Vagina (tissue), 2 donors: ENCODE measurements around the gene FGF14. TPM values are rescaled to one million over a fixed set of nuclear protein-coding genes. Genes with fewer than 3 reads are reported as not detected.

ENCODE experiments used
- DNase-seq, 2 donors: peaks; one replicate each; pipeline ENCODE4 v3.0.0-alpha.2; 2017; ENCODE audit errors: extremely low spot score in 2 of 2
- H3K27ac ChIP-seq: fragments of 200-600 bp; sonication (generic); one replicate; pipeline ENCODE4 v1.5.1; 2019
- H3K27me3 ChIP-seq: fragments of 200-600 bp; sonication (generic); one replicate; pipeline ENCODE4 v1.5.1; 2019
- H3K36me3 ChIP-seq, 2 donors: fragments of 200-600 bp; sonication (generic); one replicate each; pipeline ENCODE4 v1.5.1; 2017 to 2019
- H3K4me1 ChIP-seq: fragments of 200-600 bp; sonication (generic); one replicate; pipeline ENCODE4 v1.5.1; 2019
- H3K4me3 ChIP-seq, 2 donors: fragments of 200-600 bp; sonication (generic); 1 replicate in 1 of 2; 2 replicates in 1 of 2; pipeline ENCODE4 v1.5.1; 2016 to 2019
- H3K9me3 ChIP-seq: fragments of 200-600 bp; sonication (generic); one replicate; pipeline ENCODE4 v1.5.1; 2019
- CTCF ChIP-seq, 3 experiments: fragments of 450-650 bp in 2 of 3; fragments of 200-600 bp in 1 of 3; sonication (generic) in 1 of 3; IDR thresholded peaks; one replicate each; pipeline ENCODE4 v1.5.1; 2017 to 2019; ENCODE audit warnings: antibody characterized with exemption in 3 of 3, mild to moderate bottlenecking in 2 of 3, moderate library complexity in 2 of 3
- POLR2A ChIP-seq, 2 donors: fragments of 450-650 bp; IDR thresholded peaks; one replicate each; pipeline ENCODE4 v1.6.1; 2017; ENCODE audit warnings: antibody characterized with exemption in 2 of 2, mild to moderate bottlenecking in 2 of 2, moderate library complexity in 2 of 2
- POLR2AphosphoS5 ChIP-seq, 2 donors: sonication (generic); formaldehyde crosslinking; IDR thresholded peaks; one replicate each; pipeline ENCODE4 v1.9.0; 2017; ENCODE audit warnings: antibody characterized with exemption in 2 of 2, mild to moderate bottlenecking in 2 of 2, low read depth in 1 of 2; ENCODE audit not compliant: insufficient read depth in 1 of 2
- intact Hi-C: fragments of 100-400 bp; cut with DNase I; formaldehyde crosslinking; loops from one replicate; pipeline ENCODE4 v1.15.1; 2023
- total RNA-seq: library from RNA; depleted of rRNA; stranded (reverse); fragments of >200 nt; gene quantifications from one replicate; pipeline ENCODE4 v1.2.3, GENCODE V29; 2016

Gene FGF14
- total RNA-seq, 1 donor from 2014 or later: 3.4 TPM

DNA sequence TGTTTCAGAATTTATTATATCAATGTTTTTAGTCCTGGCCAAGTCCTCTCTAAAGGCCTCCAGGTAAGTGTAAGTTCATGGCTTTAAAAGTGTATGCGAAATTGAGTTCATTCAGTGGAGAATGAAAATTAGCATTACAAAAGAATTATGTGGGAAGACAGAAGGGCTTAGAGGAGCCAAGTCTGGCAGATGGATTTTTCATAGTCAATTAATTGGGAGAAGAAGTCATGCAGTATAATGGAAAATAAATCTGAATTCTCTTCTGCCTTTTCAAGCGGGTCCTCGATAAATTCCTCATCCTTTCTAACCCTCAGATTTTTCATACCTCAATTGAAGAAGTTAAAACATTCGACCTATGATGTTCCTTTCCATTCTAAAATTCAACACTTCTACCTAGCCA is 555.1 kb downstream of the FGF14 start:
- no peak for TF ChIP-seq POLR2A (IDR thresholded peaks at IDR 0.05)
- TF ChIP-seq CTCF (IDR thresholded peaks at IDR 0.05): no peak
- no peak for TF ChIP-seq POLR2AphosphoS5 (IDR thresholded peaks at IDR 0.05; ENCODE audit: insufficient read depth in 1 of 2, low read depth in 1 of 2)
- no peaks in the 10 kb centered on the region for H3K27me3 ChIP-seq
- intact Hi-C loops: no loop called here

DNA sequence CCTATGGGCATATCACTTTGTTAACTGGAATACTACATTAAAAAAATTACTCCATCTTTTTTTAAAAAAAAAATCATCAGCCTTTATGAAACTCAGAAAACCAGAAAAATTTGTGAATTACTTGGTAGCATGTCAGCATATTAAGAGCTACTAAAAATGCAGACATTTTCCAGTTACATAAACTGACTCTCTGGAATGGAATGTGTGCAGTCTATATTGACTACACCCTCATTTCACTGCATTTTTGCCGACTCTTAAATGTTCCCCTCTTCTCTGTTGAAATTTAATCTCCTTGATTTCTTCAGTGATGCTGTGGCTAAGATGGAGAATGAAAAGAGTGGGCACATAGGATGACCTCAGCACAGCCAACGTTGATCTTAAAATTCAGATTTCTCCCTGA is 555.6 kb downstream of the FGF14 start:
- H3K4me3 ChIP-seq: no peak overlapping the region
- no peaks in the 10 kb centered on the region for H3K36me3 ChIP-seq
- no peaks in the 10 kb centered on the region for H3K27me3 ChIP-seq
- no peak for DNase-seq
- no peaks in the 10 kb centered on the region for H3K9me3 ChIP-seq
- intact Hi-C loops: no loop called here
- H3K27ac ChIP-seq: no peak overlapping the region
- TF ChIP-seq POLR2A (IDR thresholded peaks at IDR 0.05): no peak
- no peak for TF ChIP-seq CTCF (IDR thresholded peaks at IDR 0.05)
- TF ChIP-seq POLR2AphosphoS5 (IDR thresholded peaks at IDR 0.05; ENCODE audit: insufficient read depth in 1 of 2, low read depth in 1 of 2): no peak
- H3K4me1 ChIP-seq: no peaks in the 10 kb centered on the region

More for the DNA sequence above, 555.1 kb downstream of the FGF14 start:
- Histone ChIP-seq H3K36me3 (no peaks in the 10 kb centered on the region), H3K4me1 (no peaks in the 10 kb centered on the region), H3K9me3 (no peaks in the 10 kb centered on the region), H3K4me3 (no peak overlapping the region), H3K27ac (no peak overlapping the region)
- no peak for DNase-seq

GRCh38 chr13:101845245-101846020 is 556.4 kb downstream of the FGF14 start:
- H3K9me3 ChIP-seq: no peaks in the 10 kb centered on the region
- H3K27ac ChIP-seq: no peak overlapping the region
- no peaks in the 10 kb centered on the region for H3K27me3 ChIP-seq
- H3K4me3 ChIP-seq: no peak overlapping the region
- DNase-seq: no peak
- TF ChIP-seq POLR2AphosphoS5 (IDR thresholded peaks at IDR 0.05; ENCODE audit: insufficient read depth in 1 of 2, low read depth in 1 of 2) (no peak), CTCF (IDR thresholded peaks at IDR 0.05) (no peak), POLR2A (IDR thresholded peaks at IDR 0.05) (no peak)
- no peaks in the 10 kb centered on the region for H3K36me3 ChIP-seq
- intact Hi-C loops: no loop called here
- H3K4me1 ChIP-seq: no peaks in the 10 kb centered on the region

GRCh38 chr13:101841698-101842097 is 560.1 kb downstream of the FGF14 start:
- Histone ChIP-seq H3K9me3 (no peaks in the 10 kb centered on the region), H3K4me3 (no peak overlapping the region)
- intact Hi-C loops: no loop called here

More at GRCh38 chr13:101841698-101842097, 560.1 kb downstream of the FGF14 start:
- Histone ChIP-seq H3K4me1 (no peaks in the 10 kb centered on the region), H3K27me3 (no peaks in the 10 kb centered on the region), H3K36me3 (no peaks in the 10 kb centered on the region), H3K27ac (no peak overlapping the region)
- no peak for DNase-seq
- TF ChIP-seq POLR2AphosphoS5 (IDR thresholded peaks at IDR 0.05; ENCODE audit: insufficient read depth in 1 of 2, low read depth in 1 of 2): no peak
- TF ChIP-seq POLR2A (IDR thresholded peaks at IDR 0.05): no peak
- TF ChIP-seq CTCF (IDR thresholded peaks at IDR 0.05): no peak
